ENCODE results near the gene FMN2. TPM values are rescaled to one million over a fixed set of nuclear protein-coding genes. Genes with fewer than 3 reads are reported as not detected.

The FMN2 gene
- total RNA-seq, 3 donors from 2014 or later (not counting 1 experiment from before 2014, with no cell fraction given): not detected

DNA sequence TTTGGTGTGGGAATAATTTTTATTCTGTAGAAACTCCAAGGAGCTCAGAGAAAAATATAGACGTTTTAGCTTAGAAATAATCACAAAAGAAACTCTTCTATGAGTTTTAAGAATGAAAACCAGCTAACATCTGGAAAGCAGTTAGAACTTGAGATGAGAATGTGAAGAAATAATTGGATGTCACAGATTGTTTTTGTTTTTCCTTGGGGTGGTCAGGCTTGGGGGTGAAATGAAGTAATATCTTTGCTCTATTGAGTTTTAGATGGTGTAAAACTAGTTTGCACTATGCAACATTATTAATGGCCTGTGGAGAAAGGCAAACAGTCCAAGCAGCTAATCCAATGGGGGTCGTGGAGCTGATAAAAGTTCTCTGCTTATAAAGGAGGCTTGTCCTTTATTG, 101.2 kb downstream of the FMN2 start:
- 59% methylated on average over 2 of the region's 2 CpGs for WGBS (ENCODE audit: insufficient coverage)
- Mint-ChIP-seq H3K27ac (no peak overlapping the region), H3K4me1 (peaks cover 5% of the 10 kb centered on the region in 2 donors), H3K4me3 (no peak overlapping the region), H3K27me3 (ENCODE audit: low read depth in 2 of 2) (peaks cover 4 to 24% of the 10 kb centered on the region in 2 donors), H3K9me3 (no peaks in the 10 kb centered on the region), H3K36me3 (no peaks in the 10 kb centered on the region)
- H3K4me3 ChIP-seq (ENCODE audit: low read length): no peak overlapping the region
- ATAC-seq (no peak), DNase-seq (no peak)
- H3K4me1 ChIP-seq (ENCODE audit: control insufficient read depth, insufficient read depth, low read length): no peaks in the 10 kb centered on the region
- intact Hi-C loops (cut with micrococcal nuclease): no loop called here
- no peaks in the 10 kb centered on the region for H3K36me3 ChIP-seq (ENCODE audit: control insufficient read depth, insufficient read depth, low read length)
- no peaks in the 10 kb centered on the region for H3K27me3 ChIP-seq (ENCODE audit: control insufficient read depth, insufficient read depth, low read length)
- H3K27ac ChIP-seq (ENCODE audit: low read length): no peak overlapping the region
- no peak for TF ChIP-seq CTCF (IDR thresholded peaks at IDR 0.05)
- H3K9me3 ChIP-seq (ENCODE audit: control insufficient read depth, insufficient read depth, low read length): no peaks in the 10 kb centered on the region

- ATAC-seq (no peak), DNase-seq (no peak)
- H3K4me3 Mint-ChIP-seq: no peak overlapping the region
- no peak overlapping the region for H3K27ac Mint-ChIP-seq
- no peak for TF ChIP-seq CTCF (IDR thresholded peaks at IDR 0.05)
- peaks cover 4 to 30% of the 10 kb centered on the region in 2 donors for H3K27me3 Mint-ChIP-seq (ENCODE audit: low read depth in 2 of 2)
- Histone ChIP-seq H3K27ac (ENCODE audit: low read length) (no peak overlapping the region), H3K27me3 (ENCODE audit: control insufficient read depth, insufficient read depth, low read length) (no peaks in the 10 kb centered on the region), H3K4me3 (ENCODE audit: low read length) (no peak overlapping the region), H3K9me3 (ENCODE audit: control insufficient read depth, insufficient read depth, low read length) (no peaks in the 10 kb centered on the region), H3K4me1 (ENCODE audit: control insufficient read depth, insufficient read depth, low read length) (no peaks in the 10 kb centered on the region), H3K36me3 (ENCODE audit: control insufficient read depth, insufficient read depth, low read length) (no peaks in the 10 kb centered on the region)
- H3K9me3 Mint-ChIP-seq: no peaks in the 10 kb centered on the region
- H3K4me1 Mint-ChIP-seq: peaks cover 5% of the 10 kb centered on the region in 2 donors
- WGBS (ENCODE audit: insufficient coverage): 80% methylated on average over 3 of the region's 3 CpGs
- no peaks in the 10 kb centered on the region for H3K36me3 Mint-ChIP-seq
- intact Hi-C loops (cut with micrococcal nuclease): no loop called here
Observed at GRCh38 chr1:240193679-240194078, 102.0 kb downstream of the FMN2 start.

DNA sequence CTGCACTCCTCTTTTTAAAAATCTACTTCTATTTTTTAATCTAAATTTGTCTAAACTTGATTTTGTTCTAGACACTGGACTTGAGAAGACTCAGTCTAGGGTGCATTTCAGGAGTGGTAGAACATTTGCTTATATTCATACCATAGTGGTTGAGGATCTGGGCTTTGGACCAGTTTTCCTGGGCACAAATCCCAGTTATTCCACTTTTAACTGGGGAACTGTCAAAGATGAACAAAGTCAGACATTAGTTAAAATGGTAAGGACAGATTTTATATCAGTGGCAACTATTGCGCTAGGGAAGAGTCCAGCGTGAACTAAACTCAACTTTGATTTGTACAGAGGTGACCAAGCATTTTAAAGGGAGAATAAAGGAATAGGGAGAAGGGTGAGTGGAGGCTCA, 102.4 kb downstream of the FMN2 start:
- Mint-ChIP-seq H3K9me3 (no peaks in the 10 kb centered on the region), H3K36me3 (no peaks in the 10 kb centered on the region), H3K4me3 (no peak overlapping the region), H3K4me1 (peaks cover 5% of the 10 kb centered on the region in 2 donors), H3K27ac (no peak overlapping the region), H3K27me3 (ENCODE audit: low read depth in 2 of 2) (peaks cover 4 to 28% of the 10 kb centered on the region in 2 donors)
- DNase-seq (no peak), ATAC-seq (no peak)
- H3K36me3 ChIP-seq (ENCODE audit: control insufficient read depth, insufficient read depth, low read length): no peaks in the 10 kb centered on the region
- intact Hi-C loops (cut with micrococcal nuclease): no loop called here
- H3K27me3 ChIP-seq (ENCODE audit: control insufficient read depth, insufficient read depth, low read length): no peaks in the 10 kb centered on the region
- no peak overlapping the region for H3K27ac ChIP-seq (ENCODE audit: low read length)
- H3K4me3 ChIP-seq (ENCODE audit: low read length): no peak overlapping the region
- no peaks in the 10 kb centered on the region for H3K4me1 ChIP-seq (ENCODE audit: control insufficient read depth, insufficient read depth, low read length)
- no peaks in the 10 kb centered on the region for H3K9me3 ChIP-seq (ENCODE audit: control insufficient read depth, insufficient read depth, low read length)
- WGBS (ENCODE audit: insufficient coverage): 97% methylated on average over 2 of the region's 2 CpGs
- TF ChIP-seq CTCF (IDR thresholded peaks at IDR 0.05): no peak

DNA sequence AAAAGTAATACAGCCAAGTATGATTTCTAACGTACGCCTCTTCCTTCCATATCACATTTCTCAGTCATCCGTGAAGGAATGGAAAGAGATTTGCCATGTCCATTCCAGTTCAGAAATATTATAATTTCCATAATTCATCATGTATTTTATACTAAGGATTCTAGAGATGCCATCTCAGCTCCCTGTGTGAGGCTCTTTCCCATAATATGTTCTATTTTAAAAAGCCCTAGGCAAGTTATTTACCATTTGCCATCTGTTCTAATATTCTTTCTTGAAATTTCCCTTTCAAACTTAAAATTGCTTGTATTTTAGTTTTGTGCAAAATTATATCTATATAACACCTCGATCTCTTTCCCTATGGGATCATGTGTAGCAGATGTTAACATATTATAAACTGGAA, 106.7 kb downstream of the FMN2 start:
- H3K9me3 Mint-ChIP-seq: peaks cover 0 to 3% of the 10 kb centered on the region in 2 donors
- peaks cover 0 to 6% of the 10 kb centered on the region in 2 donors for H3K27me3 Mint-ChIP-seq (ENCODE audit: low read depth in 2 of 2)
- TF ChIP-seq CTCF (IDR thresholded peaks at IDR 0.05): no peak
- 63% methylated on average over 3 of the region's 4 CpGs for WGBS (ENCODE audit: insufficient coverage)
- ATAC-seq: no peak
- no peaks in the 10 kb centered on the region for H3K27me3 ChIP-seq (ENCODE audit: control insufficient read depth, insufficient read depth, low read length)
- no peak overlapping the region for H3K4me3 ChIP-seq (ENCODE audit: low read length)
- no peak overlapping the region for H3K4me3 Mint-ChIP-seq
- H3K27ac ChIP-seq (ENCODE audit: low read length): no peak overlapping the region
- DNase-seq: no peak
- H3K4me1 Mint-ChIP-seq: no peaks in the 10 kb centered on the region
- intact Hi-C loops (cut with micrococcal nuclease): no loop called here
- no peaks in the 10 kb centered on the region for H3K36me3 Mint-ChIP-seq
- H3K9me3 ChIP-seq (ENCODE audit: control insufficient read depth, insufficient read depth, low read length): no peaks in the 10 kb centered on the region
- no peaks in the 10 kb centered on the region for H3K4me1 ChIP-seq (ENCODE audit: control insufficient read depth, insufficient read depth, low read length)
- H3K27ac Mint-ChIP-seq: no peak overlapping the region
- no peaks in the 10 kb centered on the region for H3K36me3 ChIP-seq (ENCODE audit: control insufficient read depth, insufficient read depth, low read length)
